ENCODE results near the gene ROR2. TPM values are rescaled to one million over a fixed set of nuclear protein-coding genes. Genes with fewer than 3 reads are reported as not detected.

Gene ROR2
- total and polyA plus RNA-seq, 4 donors: 2.7 to 32.3 (median 9.2) TPM

GRCh38 chr9:91700475-91700874 lies 249.6 kb downstream of the ROR2 start:
- Histone ChIP-seq H3K4me1 (ENCODE audit: control insufficient read depth in 5 of 5, insufficient read depth in 5 of 5, low read length in 5 of 5) (no peaks in the 10 kb centered on the region), H3K4me3 (no peak overlapping the region), H3K27ac (ENCODE audit: low read depth in 1 of 2, low read length in 1 of 2) (no peak overlapping the region), H3K9ac (ENCODE audit: insufficient read depth in 1 of 2, low read length in 2 of 2) (no peak overlapping the region), H3K27me3 (ENCODE audit: control insufficient read depth in 3 of 3, insufficient read depth in 3 of 3, low read length in 2 of 3) (no peaks in the 10 kb centered on the region), H3K36me3 (ENCODE audit: control insufficient read depth in 4 of 4, insufficient read depth in 4 of 4, low read length in 4 of 4) (no peaks in the 10 kb centered on the region), H3K9me3 (ENCODE audit: control insufficient read depth in 4 of 4, insufficient read depth in 3 of 4, low read length in 3 of 4) (peaks cover 0 to 3% (median 1%) of the 10 kb centered on the region in 4 donors)
- no peak for DNase-seq
- WGBS, 2 donors: 92% methylated on average over 5 of the region's 5 CpGs
- ATAC-seq (ENCODE audit: insufficient read depth, low FRiP score): no peak
- TF ChIP-seq CTCF (IDR thresholded peaks at IDR 0.05; ENCODE audit: control extremely low read depth, extremely low read depth): no peak

- Histone ChIP-seq H3K36me3 (ENCODE audit: control insufficient read depth in 4 of 4, insufficient read depth in 4 of 4, low read length in 4 of 4) (no peaks in the 10 kb centered on the region), H3K9ac (ENCODE audit: insufficient read depth in 1 of 2, low read length in 2 of 2) (no peak overlapping the region), H3K27me3 (ENCODE audit: control insufficient read depth in 3 of 3, insufficient read depth in 3 of 3, low read length in 2 of 3) (no peaks in the 10 kb centered on the region), H3K27ac (ENCODE audit: low read depth in 1 of 2, low read length in 1 of 2) (no peak overlapping the region), H3K4me1 (ENCODE audit: control insufficient read depth in 5 of 5, insufficient read depth in 5 of 5, low read length in 5 of 5) (no peaks in the 10 kb centered on the region), H3K4me3 (no peak overlapping the region), H3K9me3 (ENCODE audit: control insufficient read depth in 4 of 4, insufficient read depth in 3 of 4, low read length in 3 of 4) (peaks cover 0 to 2% (median 0%) of the 10 kb centered on the region in 4 donors)
- ATAC-seq (ENCODE audit: insufficient read depth, low FRiP score) (no peak), DNase-seq (no peak)
- TF ChIP-seq CTCF (IDR thresholded peaks at IDR 0.05; ENCODE audit: control extremely low read depth, extremely low read depth): no peak
- 80 to 92% methylated on average over 3 of the region's 3 CpGs for WGBS, 2 donors
Measured at GRCh38 chr9:91698266-91698665, 251.8 kb downstream of the ROR2 start.

- H3K4me1 ChIP-seq (ENCODE audit: control insufficient read depth in 5 of 5, insufficient read depth in 5 of 5, low read length in 5 of 5): no peaks in the 10 kb centered on the region
- DNase-seq (no peak), ATAC-seq (ENCODE audit: insufficient read depth, low FRiP score) (no peak)
- H3K9ac ChIP-seq (ENCODE audit: insufficient read depth in 1 of 2, low read length in 2 of 2): no peak overlapping the region
- peaks cover 0 to 2% (median 0%) of the 10 kb centered on the region in 4 donors for H3K9me3 ChIP-seq (ENCODE audit: control insufficient read depth in 4 of 4, insufficient read depth in 3 of 4, low read length in 3 of 4)
- 88 to 89% methylated on average over 7 of the region's 7 CpGs for WGBS, 2 donors
- no peak for TF ChIP-seq CTCF (IDR thresholded peaks at IDR 0.05; ENCODE audit: control extremely low read depth, extremely low read depth)
- no peak overlapping the region for H3K4me3 ChIP-seq
- no peak overlapping the region for H3K27ac ChIP-seq (ENCODE audit: low read depth in 1 of 2, low read length in 1 of 2)
- no peaks in the 10 kb centered on the region for H3K36me3 ChIP-seq (ENCODE audit: control insufficient read depth in 4 of 4, insufficient read depth in 4 of 4, low read length in 4 of 4)
- no peaks in the 10 kb centered on the region for H3K27me3 ChIP-seq (ENCODE audit: control insufficient read depth in 3 of 3, insufficient read depth in 3 of 3, low read length in 2 of 3)
Measured at GRCh38 chr9:91697201-91697600, 252.8 kb downstream of the ROR2 start.

Data from lung (tissue), 12 donors.